ENCODE results near the gene SCFD2. TPM values are rescaled to one million over a fixed set of nuclear protein-coding genes. Genes with fewer than 3 reads are reported as not detected.

Gene SCFD2
- total and polyA plus RNA-seq, 10 of the 15 experiments (the other 5 are each of a cell fraction or from before 2014, with no cell fraction given): 4.8 to 37.6 (median 24.9) TPM

DNA sequence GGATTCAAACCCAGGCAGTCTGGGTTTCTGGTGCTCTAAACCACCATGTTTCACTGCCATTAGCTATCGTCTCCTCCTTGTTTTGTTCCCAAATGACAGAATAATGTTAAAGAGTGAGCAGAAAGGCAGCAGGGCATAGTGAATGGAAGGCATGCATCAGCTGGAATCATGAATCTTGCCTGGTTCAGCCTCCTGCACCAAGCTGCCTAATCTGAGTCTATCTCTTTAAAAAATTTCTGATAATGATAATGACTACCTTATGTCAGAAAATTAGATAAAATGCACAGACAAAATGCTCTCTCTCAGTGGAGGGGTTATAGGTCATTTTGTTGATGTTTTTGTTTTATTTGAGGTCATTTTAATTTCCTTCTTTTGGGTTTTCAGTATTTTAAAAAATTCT, 316.3 kb downstream of the SCFD2 start (continued):
- TF ChIP-seq, protein P1, sequence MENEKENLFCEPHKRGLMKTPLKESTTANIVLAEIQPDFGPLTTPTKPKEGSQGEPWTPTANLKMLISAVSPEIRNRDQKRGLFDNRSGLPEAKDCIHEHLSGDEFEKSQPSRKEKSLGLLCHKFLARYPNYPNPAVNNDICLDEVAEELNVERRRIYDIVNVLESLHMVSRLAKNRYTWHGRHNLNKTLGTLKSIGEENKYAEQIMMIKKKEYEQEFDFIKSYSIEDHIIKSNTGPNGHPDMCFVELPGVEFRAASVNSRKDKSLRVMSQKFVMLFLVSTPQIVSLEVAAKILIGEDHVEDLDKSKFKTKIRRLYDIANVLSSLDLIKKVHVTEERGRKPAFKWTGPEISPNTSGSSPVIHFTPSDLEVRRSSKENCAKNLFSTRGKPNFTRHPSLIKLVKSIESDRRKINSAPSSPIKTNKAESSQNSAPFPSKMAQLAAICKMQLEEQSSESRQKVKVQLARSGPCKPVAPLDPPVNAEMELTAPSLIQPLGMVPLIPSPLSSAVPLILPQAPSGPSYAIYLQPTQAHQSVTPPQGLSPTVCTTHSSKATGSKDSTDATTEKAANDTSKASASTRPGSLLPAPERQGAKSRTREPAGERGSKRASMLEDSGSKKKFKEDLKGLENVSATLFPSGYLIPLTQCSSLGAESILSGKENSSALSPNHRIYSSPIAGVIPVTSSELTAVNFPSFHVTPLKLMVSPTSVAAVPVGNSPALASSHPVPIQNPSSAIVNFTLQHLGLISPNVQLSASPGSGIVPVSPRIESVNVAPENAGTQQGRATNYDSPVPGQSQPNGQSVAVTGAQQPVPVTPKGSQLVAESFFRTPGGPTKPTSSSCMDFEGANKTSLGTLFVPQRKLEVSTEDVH (IDR thresholded peaks at IDR 0.05; ENCODE audit: low read depth, partially characterized antibody): no peak
- TF ChIP-seq NRF1 (conservative IDR thresholded peaks at IDR 0.05; ENCODE audit: low read depth, low read length) (no peak), MYC (IDR thresholded peaks at IDR 0.05; ENCODE audit: insufficient read depth, insufficient read length, insufficient replicate concordance, low read length, severe bottlenecking) (no peak), CHD1 (IDR thresholded peaks at IDR 0.05; ENCODE audit: low read depth, low read length) (no peak), SREBF2 (IDR thresholded peaks at IDR 0.05; ENCODE audit: low read length) (no peak), STAT3 (IDR thresholded peaks at IDR 0.05; ENCODE audit: low read depth, low read length) (no peak), STAT1 (conservative IDR thresholded peaks at IDR 0.05) (no peak), HDAC6 (IDR thresholded peaks at IDR 0.05; ENCODE audit: unreplicated experiment) (no peak), ZNF622 (IDR thresholded peaks at IDR 0.05) (no peak), RAD51 (IDR thresholded peaks at IDR 0.05) (no peak)
- TF ChIP-seq, protein P2, sequence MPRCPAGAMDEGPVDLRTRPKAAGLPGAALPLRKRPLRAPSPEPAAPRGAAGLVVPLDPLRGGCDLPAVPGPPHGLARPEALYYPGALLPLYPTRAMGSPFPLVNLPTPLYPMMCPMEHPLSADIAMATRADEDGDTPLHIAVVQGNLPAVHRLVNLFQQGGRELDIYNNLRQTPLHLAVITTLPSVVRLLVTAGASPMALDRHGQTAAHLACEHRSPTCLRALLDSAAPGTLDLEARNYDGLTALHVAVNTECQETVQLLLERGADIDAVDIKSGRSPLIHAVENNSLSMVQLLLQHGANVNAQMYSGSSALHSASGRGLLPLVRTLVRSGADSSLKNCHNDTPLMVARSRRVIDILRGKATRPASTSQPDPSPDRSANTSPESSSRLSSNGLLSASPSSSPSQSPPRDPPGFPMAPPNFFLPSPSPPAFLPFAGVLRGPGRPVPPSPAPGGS (IDR thresholded peaks at IDR 0.05; ENCODE audit: borderline replicate concordance, insufficient read depth, low read depth, low read length, poor library complexity, severe bottlenecking): no peak
